Measurements from ENCODE around the gene C19orf33. TPM values are rescaled to one million over a fixed set of nuclear protein-coding genes. Genes with fewer than 3 reads are reported as not detected.

The C19orf33 gene
- total and polyA plus RNA-seq, 10 donors = 3.2 to 53.6 (median 5.3) TPM; not detected in 2

DNA sequence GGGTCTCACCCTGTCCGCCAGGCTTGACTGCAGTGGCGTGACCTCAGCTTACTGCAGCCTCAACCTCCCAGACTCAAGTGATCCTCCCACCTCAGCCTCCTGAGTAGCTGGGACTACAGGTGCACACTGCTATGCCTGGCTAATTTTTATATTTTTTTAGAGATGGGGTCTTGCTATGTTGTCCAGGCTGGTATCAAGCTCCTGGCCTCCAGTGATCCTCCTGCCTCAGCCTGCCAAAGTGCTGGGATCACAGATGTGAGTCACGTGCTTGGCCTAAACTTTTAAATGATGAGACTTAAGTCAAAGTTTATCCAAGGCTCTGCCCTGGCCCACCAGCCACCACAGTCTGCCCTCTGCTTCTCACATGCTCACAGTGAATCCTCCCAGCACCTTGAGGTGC is 2.2 kb downstream of the C19orf33 start:
- H3K36me3 ChIP-seq = peaks cover 0 to 68% (median 37%) of the 10 kb centered on the region in 6 donors
- TF ChIP-seq POLR2AphosphoS5 (IDR thresholded peaks at IDR 0.05) (no peak), POLR2A (IDR thresholded peaks at IDR 0.05) (no peak)
- TF ChIP-seq, protein P1, sequence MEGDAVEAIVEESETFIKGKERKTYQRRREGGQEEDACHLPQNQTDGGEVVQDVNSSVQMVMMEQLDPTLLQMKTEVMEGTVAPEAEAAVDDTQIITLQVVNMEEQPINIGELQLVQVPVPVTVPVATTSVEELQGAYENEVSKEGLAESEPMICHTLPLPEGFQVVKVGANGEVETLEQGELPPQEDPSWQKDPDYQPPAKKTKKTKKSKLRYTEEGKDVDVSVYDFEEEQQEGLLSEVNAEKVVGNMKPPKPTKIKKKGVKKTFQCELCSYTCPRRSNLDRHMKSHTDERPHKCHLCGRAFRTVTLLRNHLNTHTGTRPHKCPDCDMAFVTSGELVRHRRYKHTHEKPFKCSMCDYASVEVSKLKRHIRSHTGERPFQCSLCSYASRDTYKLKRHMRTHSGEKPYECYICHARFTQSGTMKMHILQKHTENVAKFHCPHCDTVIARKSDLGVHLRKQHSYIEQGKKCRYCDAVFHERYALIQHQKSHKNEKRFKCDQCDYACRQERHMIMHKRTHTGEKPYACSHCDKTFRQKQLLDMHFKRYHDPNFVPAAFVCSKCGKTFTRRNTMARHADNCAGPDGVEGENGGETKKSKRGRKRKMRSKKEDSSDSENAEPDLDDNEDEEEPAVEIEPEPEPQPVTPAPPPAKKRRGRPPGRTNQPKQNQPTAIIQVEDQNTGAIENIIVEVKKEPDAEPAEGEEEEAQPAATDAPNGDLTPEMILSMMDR (IDR thresholded peaks at IDR 0.05 in 8 of 11, conservative IDR thresholded peaks at IDR 0.05 in 3 of 11) = no peak
- no peak overlapping the region for H3K4me3 ChIP-seq
- DNase-seq = no peak
- peaks cover 0 to 29% (median 9%) of the 10 kb centered on the region in 6 donors for H3K4me1 ChIP-seq
- intact Hi-C loops (cut with DNase I; ENCODE audit: low total_unique reads) = no loop called here
- WGBS, 5 donors = 85 to 98% (median 90%) methylated on average over 3 of the region's 3 CpGs
- no peaks in the 10 kb centered on the region for H3K9me3 ChIP-seq
- no peak overlapping the region for H3K27ac ChIP-seq
- no peaks in the 10 kb centered on the region for H3K27me3 ChIP-seq (replicated peaks in 1 of 7)

GRCh38 chr19:38307076-38307475 is 3.0 kb downstream of the C19orf33 start:
- intact Hi-C loops (cut with DNase I; ENCODE audit: low total_unique reads) = no loop called here
- Histone ChIP-seq H3K4me1 (peaks cover 0 to 29% (median 9%) of the 10 kb centered on the region in 6 donors), H3K27ac (no peak overlapping the region), H3K27me3 (replicated peaks in 1 of 7) (no peaks in the 10 kb centered on the region), H3K9me3 (no peaks in the 10 kb centered on the region), H3K4me3 (no peak overlapping the region), H3K36me3 (peaks cover 0 to 68% (median 37%) of the 10 kb centered on the region in 6 donors)
- no peak for DNase-seq
- TF ChIP-seq, protein P1 (IDR thresholded peaks at IDR 0.05 in 8 of 11, conservative IDR thresholded peaks at IDR 0.05 in 3 of 11) = no peak
- no peak for TF ChIP-seq POLR2A (IDR thresholded peaks at IDR 0.05)
- no peak for TF ChIP-seq POLR2AphosphoS5 (IDR thresholded peaks at IDR 0.05)
- 95 to 100% (median 100%) methylated on average over 3 to 4 of the region's 4 CpGs for WGBS, 5 donors

DNA sequence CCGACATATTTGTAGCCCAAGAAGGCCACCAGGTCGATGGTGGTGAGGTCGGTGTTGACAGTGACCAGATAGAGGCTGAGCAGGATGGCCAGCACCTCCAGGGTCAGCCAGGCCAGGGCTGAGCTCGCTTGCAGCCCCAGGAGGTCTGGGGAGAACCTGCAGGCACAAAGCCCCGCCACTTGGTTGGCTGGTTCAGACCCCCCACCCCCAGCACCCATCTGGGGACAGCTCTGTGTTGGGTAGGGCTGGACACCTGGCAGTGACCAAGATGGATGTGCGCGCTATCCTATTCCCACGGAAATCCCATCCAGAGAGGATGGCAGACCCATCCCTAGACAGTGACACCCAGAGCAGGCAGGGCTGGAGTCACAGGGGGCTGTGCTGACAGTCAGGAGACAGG is 3.5 kb downstream of the C19orf33 start:
- no peaks in the 10 kb centered on the region for H3K27me3 ChIP-seq (replicated peaks in 1 of 7)
- no peak for DNase-seq

DNA sequence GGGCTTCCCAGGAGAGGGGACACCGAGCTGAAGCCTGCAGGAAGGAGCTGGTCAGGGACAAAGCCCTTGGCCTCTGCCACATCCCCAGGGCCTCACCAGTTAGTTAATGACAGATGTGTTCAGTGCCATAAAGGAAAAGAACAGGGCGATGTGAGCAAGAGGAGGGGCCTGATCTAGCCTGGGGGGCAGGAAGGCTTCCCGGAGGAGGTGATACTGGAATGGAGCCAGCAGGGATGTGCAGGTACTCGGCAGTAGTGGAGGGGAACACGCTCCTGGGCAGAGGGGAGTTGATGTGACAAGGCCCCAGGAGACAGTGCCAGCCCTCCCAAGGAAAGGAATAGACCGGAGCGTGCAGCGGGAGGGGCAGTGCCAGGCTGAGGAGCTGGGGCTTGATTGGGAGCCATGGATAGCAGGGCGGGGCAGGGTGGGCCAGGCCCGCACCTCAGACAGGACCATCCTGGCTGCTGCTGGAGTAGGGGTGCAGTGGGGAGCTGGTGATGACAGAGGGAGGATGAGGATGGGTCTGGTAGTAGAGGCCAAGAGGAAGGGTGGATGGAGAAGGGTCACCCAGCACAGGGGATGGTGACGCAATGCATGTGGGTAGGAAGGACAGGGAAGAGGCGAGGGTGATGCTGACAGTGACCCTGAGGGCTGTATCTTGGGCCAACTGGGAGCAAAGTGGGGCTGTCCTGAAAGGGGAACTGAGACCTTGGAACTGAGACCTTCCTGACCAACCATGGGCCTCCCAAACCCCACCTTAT is 4.1 kb downstream of the C19orf33 start:
- Histone ChIP-seq H3K4me3 (no peak overlapping the region), H3K36me3 (peaks cover 0 to 66% (median 37%) of the 10 kb centered on the region in 6 donors), H3K27ac (no peak overlapping the region), H3K9me3 (no peaks in the 10 kb centered on the region), H3K27me3 (replicated peaks in 1 of 7) (no peaks in the 10 kb centered on the region), H3K4me1 (peaks cover 0 to 38% (median 11%) of the 10 kb centered on the region in 6 donors)
- TF ChIP-seq POLR2AphosphoS5 (IDR thresholded peaks at IDR 0.05) (no peak), POLR2A (IDR thresholded peaks at IDR 0.05) (no peak)
- TF ChIP-seq, protein P1 (IDR thresholded peaks at IDR 0.05 in 8 of 11, conservative IDR thresholded peaks at IDR 0.05 in 3 of 11) = no peak
- intact Hi-C loops (cut with DNase I; ENCODE audit: low total_unique reads) = no loop called here
- 82 to 93% (median 87%) methylated on average over 12 of the region's 12 CpGs for WGBS, 5 donors
- DNase-seq = no peak

More for the DNA sequence above, 3.5 kb downstream of the C19orf33 start:
- peaks cover 0 to 34% (median 11%) of the 10 kb centered on the region in 6 donors for H3K4me1 ChIP-seq
- H3K27ac ChIP-seq = no peak overlapping the region
- TF ChIP-seq POLR2A (IDR thresholded peaks at IDR 0.05) (no peak), POLR2AphosphoS5 (IDR thresholded peaks at IDR 0.05) (no peak)
- TF ChIP-seq, protein P1 (IDR thresholded peaks at IDR 0.05 in 8 of 11, conservative IDR thresholded peaks at IDR 0.05 in 3 of 11) = no peak
- 87 to 91% (median 90%) methylated on average over 3 to 8 of the region's 8 CpGs for WGBS, 5 donors
- H3K4me3 ChIP-seq = no peak overlapping the region
- no peaks in the 10 kb centered on the region for H3K9me3 ChIP-seq
- intact Hi-C loops (cut with DNase I; ENCODE audit: low total_unique reads) = no loop called here
- H3K36me3 ChIP-seq = peaks cover 0 to 68% (median 37%) of the 10 kb centered on the region in 6 donors

All from spleen (tissue), 11 donors.